Thoracic aorta (tissue), 2 donors: ENCODE data around the gene STAU1. TPM values are rescaled to one million over a fixed set of nuclear protein-coding genes. Genes with fewer than 3 reads are reported as not detected.
"Not testable (repeated sequence)": the region's sequence is repeated elsewhere in the genome, so short reads cannot be mapped to it uniquely, and the experiment has no call there.

ENCODE experiments used
- ATAC-seq: fragments of 150-250 bp; one replicate; pipeline ENCODE4 v1.8.0; 2017; ENCODE audit warnings: low read depth; ENCODE audit not compliant: insufficient number of reproducible peaks, low FRiP score
- DNase-seq: peaks from one replicate; pipeline ENCODE4 v3.0.0-alpha.2; 2020; ENCODE audit warnings: low spot score
- H3K27ac ChIP-seq, 2 donors: fragments of 200-600 bp; sonication (generic); 1 replicate in 1 of 2; 2 replicates in 1 of 2; pipeline ENCODE4 v1.5.1; 2016; ENCODE audit warnings: mild to moderate bottlenecking in 2 of 2, moderate library complexity in 2 of 2
- H3K27me3 ChIP-seq: fragments of 200-600 bp; sonication (generic); replicated peaks from 2 replicates; pipeline ENCODE4 v1.6.0; 2016; ENCODE audit warnings: mild to moderate bottlenecking; ENCODE audit not compliant: insufficient read depth
- H3K36me3 ChIP-seq: fragments of 200-600 bp; sonication (generic); one replicate; pipeline ENCODE4 v1.5.1; 2016
- H3K4me1 ChIP-seq, 2 donors: fragments of 200-600 bp; sonication (generic); 1 replicate in 1 of 2; 2 replicates in 1 of 2; pipeline versions ENCODE4 v1.5.1 to v1.6.0; 2016; ENCODE audit warnings: low read depth in 2 of 2, mild to moderate bottlenecking in 1 of 2; ENCODE audit not compliant: control insufficient read depth in 1 of 2
- H3K4me3 ChIP-seq: fragments of 200-600 bp; sonication (generic); 2 replicates; pipeline ENCODE4 v1.5.1; 2016; ENCODE audit warnings: mild to moderate bottlenecking
- H3K9me3 ChIP-seq: fragments of 200-600 bp; sonication (generic); 2 replicates; pipeline ENCODE4 v1.5.1; 2016
- total RNA-seq, 2 donors: library from RNA; depleted of rRNA; stranded (reverse); fragments of >200 nt; gene quantifications; one replicate each; pipeline versions ENCODE4 v1.1.0 to v1.2.3, GENCODE V29; 2016
- TF ChIP-seq, protein P1 (sequence below): fragments of 200-600 bp; sonication (generic); IDR thresholded peaks from one replicate; pipeline ENCODE4 v1.5.1; 2019; ENCODE audit warnings: antibody characterized with exemption

Gene STAU1
- total RNA-seq, 2 donors from 2014 or later: 54.0 to 94.2 TPM

DNA sequence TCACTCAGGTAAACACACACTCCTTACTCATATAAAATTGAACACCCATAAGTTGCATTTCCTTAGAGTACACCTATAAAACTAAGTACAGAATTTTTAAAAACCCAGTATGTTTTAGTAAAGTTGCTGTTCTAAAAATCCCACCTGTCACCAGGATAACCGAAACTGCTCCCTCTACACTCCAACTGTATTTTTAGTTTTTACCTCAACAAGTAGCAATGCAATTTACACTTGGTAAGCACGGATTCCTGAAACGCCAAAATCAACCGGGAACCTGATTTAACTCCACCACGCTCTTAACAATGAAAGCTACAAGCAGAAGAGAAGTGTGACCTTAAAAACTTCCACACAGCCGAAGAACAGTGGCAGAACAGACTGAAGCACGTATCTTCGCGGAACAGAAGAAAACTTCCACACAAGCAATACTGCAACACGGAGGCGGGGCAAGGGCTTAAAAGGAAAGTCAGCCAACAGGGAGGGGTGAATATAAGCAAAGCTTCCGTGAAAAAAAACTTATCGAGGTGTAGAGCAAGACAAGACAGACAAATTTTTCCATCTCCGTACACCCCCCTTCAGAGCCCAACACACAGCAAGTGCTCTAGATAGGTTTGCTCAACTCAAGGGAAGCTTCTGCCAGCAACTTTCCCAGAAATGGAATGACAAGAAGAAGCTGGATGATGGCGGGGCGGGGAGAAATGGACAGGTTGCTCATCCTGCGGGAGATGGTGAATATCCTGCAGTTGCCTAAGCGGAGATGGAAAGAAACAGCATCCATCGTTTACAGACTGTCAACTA lies 1.4 kb downstream of the STAU1 start:
- no peaks in the 10 kb centered on the region for H3K27me3 ChIP-seq
- TF ChIP-seq, protein P1, sequence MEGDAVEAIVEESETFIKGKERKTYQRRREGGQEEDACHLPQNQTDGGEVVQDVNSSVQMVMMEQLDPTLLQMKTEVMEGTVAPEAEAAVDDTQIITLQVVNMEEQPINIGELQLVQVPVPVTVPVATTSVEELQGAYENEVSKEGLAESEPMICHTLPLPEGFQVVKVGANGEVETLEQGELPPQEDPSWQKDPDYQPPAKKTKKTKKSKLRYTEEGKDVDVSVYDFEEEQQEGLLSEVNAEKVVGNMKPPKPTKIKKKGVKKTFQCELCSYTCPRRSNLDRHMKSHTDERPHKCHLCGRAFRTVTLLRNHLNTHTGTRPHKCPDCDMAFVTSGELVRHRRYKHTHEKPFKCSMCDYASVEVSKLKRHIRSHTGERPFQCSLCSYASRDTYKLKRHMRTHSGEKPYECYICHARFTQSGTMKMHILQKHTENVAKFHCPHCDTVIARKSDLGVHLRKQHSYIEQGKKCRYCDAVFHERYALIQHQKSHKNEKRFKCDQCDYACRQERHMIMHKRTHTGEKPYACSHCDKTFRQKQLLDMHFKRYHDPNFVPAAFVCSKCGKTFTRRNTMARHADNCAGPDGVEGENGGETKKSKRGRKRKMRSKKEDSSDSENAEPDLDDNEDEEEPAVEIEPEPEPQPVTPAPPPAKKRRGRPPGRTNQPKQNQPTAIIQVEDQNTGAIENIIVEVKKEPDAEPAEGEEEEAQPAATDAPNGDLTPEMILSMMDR: no peak
- no peaks in the 10 kb centered on the region for H3K9me3 ChIP-seq
- ATAC-seq (peak; percentile 14), DNase-seq (peak; percentile 8)
- peaks cover 8 to 15% of the 10 kb centered on the region in 2 donors for H3K4me1 ChIP-seq
- peak overlapping the region; percentile 83 for H3K4me3 ChIP-seq
- H3K27ac ChIP-seq: peak overlapping the region; percentile 83 to 93
- no peaks in the 10 kb centered on the region for H3K36me3 ChIP-seq

DNA sequence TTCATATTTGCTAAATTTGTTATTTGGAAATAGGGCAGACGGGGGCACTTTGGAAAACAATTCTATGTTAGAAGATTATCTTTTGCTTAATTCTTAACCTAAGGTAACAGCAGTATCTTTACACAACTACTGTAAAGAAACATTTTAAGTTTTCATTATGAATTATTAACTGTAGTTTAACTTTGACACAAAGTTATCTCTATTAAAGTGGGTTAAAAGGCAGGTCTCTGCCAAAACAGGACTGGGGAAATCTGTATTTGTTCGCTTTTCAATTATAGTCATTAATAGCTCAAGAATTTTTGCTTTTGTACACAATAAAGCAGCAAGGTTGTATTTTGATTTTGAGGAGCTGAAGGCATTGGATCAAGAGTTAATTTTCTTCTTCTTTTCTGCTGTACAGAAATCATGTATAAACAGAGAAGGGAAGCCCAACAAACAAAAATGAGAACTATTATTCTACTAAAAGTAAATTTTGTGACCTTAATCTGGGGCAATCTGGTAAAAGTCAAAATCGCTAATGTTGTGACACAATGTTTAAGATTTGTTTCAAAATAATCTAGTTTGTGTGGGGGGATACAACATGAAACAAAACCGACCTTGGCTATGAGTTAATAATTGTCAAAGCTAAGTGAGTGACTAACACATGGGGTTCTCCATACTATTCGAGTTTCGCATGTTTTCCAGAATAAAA lies 2.9 kb downstream of the STAU1 start:
- TF ChIP-seq, protein P1: no peak
- no peaks in the 10 kb centered on the region for H3K27me3 ChIP-seq
- H3K9me3 ChIP-seq: no peaks in the 10 kb centered on the region
- no peak overlapping the region for H3K27ac ChIP-seq
- H3K36me3 ChIP-seq: no peaks in the 10 kb centered on the region
- ATAC-seq: no peak
- H3K4me3 ChIP-seq: no peak overlapping the region
- H3K4me1 ChIP-seq: peaks cover 8 to 16% of the 10 kb centered on the region in 2 donors
- DNase-seq: no peak

DNA sequence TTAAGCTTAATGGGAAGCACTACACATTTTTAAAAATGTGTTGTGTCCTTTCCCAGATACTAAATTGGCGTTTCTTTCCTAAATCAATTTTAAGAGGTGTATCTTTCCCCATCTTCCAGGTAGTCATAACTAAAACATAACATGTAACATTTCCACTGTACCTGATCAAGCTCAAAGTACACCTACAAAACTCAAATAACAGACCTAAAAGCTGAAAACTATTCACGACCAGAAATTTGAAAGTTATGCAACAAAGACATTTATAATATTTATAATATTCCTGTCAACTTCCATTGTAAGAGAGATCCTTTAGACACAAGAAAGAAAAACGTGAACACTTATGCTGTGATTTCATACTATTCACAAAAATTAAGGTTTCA lies 3.5 kb downstream of the STAU1 start:
- TF ChIP-seq, protein P1: no peak
- ATAC-seq: no peak
- H3K27ac ChIP-seq: no peak overlapping the region
- H3K36me3 ChIP-seq: no peaks in the 10 kb centered on the region
- H3K27me3 ChIP-seq: no peaks in the 10 kb centered on the region
- H3K4me1 ChIP-seq: peaks cover 8 to 22% of the 10 kb centered on the region in 2 donors
- DNase-seq: no peak
- H3K4me3 ChIP-seq: no peak overlapping the region
- H3K9me3 ChIP-seq: no peaks in the 10 kb centered on the region

DNA sequence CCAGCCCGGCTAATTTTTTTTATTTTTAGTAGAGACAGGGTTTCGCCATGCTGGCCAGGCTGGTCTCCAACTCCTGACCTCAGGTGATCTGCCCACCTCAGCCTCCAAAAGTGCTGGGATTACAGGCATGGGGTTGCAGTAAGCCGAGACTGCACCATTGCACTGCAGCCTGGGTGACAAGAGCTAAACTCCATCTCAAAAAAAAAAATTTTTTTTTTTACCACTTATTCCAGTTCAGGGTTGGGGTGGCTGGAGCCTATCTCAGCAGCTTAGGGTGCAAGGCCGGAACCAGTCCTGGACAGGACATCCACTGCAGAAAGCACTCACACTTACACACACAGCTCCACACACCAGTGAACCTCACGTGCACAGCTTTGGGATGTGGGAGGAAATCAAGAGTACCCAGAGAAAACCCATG lies 4.0 kb downstream of the STAU1 start:
- not testable (repeated sequence) for DNase-seq, H3K27me3 ChIP-seq, H3K4me3 ChIP-seq, H3K36me3 ChIP-seq, H3K27ac ChIP-seq, ATAC-seq, H3K9me3 ChIP-seq
- peaks cover 8 to 26% of the 10 kb centered on the region in 2 donors for H3K4me1 ChIP-seq

DNA sequence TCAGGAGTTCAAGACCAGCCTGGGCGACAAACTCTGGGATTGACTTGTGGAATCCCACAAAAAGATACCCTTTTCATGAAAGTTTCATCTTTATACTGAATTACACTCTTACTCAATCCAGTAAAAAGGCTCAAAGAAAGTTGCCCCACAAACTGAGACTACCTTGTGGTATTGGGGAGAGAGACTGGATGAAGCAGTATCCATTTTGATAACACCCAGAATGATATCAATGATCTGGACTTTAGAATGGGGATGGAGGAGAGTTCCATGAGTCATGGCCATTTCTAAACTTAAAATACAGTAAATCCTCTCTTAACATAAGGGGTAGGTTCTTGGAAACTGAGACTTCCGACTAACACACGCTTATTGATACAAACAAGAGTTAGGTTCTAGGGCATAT lies 4.7 kb downstream of the STAU1 start:
- TF ChIP-seq, protein P1: no peak
- peaks cover under 1% of the 10 kb centered on the region for H3K36me3 ChIP-seq
- no peak for ATAC-seq

More for the DNA sequence above, 4.7 kb downstream of the STAU1 start:
- no peak for DNase-seq
- peaks cover 8 to 23% of the 10 kb centered on the region in 2 donors for H3K4me1 ChIP-seq
- H3K9me3 ChIP-seq: no peaks in the 10 kb centered on the region
- H3K27ac ChIP-seq: no peak overlapping the region
- no peak overlapping the region for H3K4me3 ChIP-seq
- H3K27me3 ChIP-seq: no peaks in the 10 kb centered on the region
